Amygdala (tissue), 56 donors: ENCODE results near the gene MICALL2.
A peak's percentile ranks its signal among the peaks of the same experiment; 100 is the strongest.

Experiments used
- DNase-seq, 56 donors: peaks; one replicate each; lab custom pipeline; 2025; lab: John Stamatoyannopoulos, UW

Gene MICALL2

DNA sequence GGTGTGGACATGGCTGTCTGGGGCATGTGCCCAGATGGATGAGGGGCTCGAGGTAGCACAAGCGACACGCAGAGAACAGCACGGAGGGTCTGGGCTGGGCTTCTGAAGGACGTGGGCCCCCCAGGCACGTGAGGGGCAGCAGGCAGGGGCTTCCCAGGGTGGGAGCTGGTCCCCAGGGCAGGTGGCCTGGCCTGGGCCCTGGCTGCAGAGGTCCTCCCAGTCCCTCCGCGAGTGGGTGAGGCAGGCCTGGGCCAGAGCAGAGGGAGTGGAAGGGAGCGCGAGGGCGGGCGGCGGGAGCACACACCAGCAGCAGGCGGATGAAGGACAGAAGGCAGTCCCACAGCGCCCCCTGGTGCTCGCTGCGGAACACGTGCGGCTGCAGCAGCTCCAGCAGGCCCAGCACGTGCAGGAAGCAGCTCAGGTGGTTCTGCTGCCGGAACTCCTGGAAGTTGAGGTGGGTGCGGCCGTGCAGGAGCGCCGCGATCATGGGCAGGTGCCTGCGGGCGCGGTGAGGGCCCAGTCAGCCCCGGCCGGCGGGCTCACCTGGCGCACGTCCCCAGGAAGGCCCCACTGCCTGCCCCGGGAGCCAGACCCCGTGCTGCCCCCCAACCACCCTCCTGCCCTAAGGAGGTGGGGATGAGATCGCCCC is 14.7 kb upstream of the MICALL2 start:
- DNase-seq: peak in 52 of 56 donors; percentile 13 to 92 (median 66)

DNA sequence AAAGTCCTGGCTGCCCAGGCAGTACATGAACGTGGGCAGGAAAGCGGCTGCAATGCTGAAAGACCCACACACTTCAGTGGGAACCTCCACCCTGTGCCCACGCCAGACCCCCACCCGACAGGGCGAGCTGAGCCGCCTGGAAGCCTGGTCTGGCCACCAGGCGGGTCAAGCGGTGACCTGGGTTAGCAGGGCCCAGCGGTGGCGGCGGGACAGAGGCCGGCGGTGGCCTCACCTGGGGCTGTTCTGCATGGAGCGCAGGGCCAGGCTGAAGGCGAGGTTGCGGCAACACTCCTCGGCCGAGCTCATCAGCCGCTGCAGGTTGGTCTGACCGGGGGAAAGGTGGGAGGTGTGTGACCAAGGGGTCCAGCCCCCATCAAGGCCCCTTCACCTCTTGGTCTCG is 11.6 kb upstream of the MICALL2 start:
- DNase-seq: no peak

DNA sequence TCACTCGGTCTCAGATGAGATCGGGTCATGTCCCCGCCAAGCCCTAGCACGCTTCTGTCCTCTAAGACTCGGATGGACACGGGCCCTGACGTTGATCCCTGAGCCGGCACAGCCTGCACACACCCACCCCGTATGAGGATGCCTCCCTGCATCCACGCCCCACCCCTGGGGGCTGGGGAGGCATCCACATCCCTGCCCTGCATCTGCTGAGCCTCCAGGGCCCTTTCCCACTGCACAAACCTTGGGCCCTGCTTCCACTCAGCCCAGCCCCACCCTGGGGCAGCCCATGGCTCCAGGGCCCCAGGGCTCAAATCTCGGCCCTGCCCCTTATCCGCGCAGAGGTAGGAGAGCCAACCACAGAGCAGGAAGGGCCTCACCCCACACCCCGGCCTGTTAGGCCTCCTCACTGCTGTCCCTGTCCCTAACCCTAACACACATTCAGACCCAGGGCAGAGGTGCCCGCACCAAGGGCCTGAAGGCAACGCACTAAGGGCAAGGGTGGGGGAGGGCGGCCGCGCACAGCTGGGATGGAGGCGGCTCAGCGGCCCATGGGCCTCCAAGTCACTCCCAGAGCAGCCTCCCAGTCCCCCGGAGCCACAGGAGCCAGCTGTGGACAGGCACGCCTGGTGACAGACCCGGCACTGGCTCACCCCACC is 9.5 kb upstream of the MICALL2 start:
- DNase-seq: no peak

DNA sequence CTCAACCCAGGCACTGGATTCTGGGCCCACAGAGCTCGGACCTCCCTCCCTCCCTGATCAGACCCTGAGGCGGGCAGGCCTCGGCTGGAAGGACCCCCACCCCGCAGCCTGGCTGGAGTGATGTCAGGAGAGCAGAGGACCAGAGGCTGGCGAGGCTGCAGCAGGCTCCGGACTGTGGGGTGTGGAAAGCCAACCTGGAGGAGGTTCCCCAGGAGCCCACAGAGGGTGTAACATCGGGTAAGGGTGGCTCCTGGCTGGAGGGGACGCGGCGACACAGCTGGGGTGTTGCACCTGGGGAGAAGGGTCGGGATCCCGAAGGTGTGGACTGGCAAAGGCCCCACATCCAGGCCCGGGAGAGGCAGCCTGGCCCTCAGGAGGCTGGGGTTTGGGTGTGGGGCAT is 8.9 kb upstream of the MICALL2 start:
- no peak for DNase-seq

DNA sequence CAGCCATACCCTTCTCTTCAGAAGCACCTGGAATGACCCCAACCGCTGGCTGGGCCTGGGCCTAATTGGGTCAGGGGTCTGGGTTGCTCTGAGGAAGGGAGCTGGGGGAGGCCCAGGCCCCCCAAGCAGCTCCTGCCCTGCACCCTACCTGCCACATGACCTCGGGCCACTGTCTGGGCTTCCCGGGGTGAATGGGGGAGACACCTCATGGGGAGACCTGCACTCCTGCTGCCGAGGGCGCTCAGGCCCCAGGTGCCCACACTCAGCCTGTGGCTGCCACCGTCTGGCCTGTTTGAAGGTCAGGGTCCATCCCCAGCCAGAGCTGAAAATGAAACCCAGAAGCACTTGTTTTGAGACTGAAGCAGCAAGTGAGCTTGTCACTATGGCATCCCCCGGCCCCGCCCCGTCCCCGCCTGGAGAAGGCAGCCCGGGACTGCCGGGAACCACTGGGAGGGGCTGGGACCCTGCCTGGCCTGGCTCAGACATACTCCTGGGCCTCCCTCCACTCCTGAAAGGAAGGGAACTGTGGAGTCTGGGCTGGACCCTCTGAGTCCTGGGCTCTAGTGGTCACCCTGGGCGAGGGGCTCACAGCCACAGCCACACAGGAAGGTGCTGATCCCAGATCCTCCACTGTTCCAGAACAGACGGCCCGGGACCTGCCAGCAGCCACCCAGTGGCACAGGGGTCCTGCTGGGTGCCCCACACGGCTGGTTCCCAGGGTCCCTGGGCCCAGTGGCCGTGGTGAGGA is 7.4 kb upstream of the MICALL2 start:
- peak in 18 of 56 donors; percentile 10 to 56 (median 28) for DNase-seq

DNA sequence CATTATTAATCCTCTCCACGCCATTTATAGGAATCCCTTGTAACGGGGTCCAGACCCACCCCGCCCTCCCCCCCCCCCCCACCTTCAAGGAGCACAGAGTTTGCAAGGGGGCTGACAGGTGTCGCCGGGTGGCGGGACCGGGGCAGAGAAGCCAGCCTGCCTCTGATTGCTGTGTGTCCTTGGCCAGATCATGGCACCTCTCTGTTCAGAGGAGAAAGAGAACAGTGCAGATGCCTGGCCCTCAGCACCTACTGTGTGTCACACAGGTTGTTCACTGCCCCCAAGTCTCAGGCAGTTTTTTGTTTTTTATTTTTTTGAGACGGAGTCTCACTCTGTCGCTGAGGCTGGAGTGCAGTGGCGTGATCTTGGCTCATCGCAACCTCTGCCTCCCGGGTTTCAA is 5.4 kb upstream of the MICALL2 start:
- DNase-seq: no peak

DNA sequence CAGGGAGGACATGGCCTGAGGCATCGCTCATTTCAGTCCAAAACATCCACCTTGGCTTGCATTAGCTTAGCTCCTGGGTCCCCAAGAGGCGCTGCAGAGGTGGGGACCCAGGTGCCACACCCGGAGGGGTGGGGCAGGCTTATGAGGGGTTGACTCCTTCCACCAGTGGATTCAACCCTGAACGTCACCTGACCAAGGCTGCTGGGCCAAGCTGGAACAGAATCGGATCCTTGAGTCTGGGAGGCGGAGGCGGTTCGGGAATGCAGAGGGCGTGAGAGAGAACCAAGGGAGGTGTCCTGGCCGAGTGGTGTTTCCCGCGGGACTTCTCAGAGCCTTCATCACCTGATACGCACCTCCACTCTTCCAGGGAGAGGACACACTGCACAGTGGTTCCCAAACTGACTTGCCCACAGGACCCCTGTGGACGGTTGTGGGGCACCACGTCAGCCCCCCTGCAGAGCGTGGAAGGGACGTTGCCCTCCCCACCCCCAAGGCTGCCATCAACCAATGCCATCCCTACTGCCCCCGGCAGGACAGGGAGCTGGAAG is 4.5 kb upstream of the MICALL2 start:
- no peak for DNase-seq

DNA sequence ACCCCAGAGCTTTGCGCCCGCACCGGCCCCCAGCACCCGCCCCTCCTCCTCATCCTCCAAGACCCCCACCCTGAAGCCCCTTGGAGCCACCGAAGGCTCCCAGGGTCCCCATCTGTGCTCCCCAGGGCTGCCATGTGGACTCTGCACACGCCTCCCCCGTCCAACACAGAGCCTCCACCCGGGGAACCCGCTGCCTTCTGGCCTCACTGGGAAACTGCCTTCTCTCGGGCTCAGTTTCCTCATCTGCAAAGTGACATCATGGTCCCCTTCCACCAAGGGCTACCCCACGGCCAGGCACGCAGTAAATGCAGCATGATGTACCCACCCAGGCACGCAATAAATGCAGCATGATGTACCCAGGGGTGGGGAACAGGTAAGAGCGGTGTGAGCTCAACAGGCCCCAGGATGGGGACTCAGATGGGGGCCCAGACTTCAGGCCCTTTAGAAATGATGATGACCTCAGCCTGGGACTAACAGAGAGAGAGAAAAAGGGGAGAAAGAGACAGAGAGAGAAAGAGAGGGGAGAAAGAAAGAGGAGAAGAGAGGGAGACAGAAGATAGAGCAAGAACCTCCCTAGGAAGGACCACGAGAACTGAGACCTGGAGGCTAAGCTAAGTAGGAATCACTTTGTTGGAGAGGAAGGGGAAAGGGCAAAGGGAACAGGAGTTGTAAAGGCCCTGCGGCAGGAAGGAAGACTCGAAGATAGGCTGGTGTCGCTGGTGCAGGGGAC is 2.5 kb upstream of the MICALL2 start:
- no peak for DNase-seq

DNA sequence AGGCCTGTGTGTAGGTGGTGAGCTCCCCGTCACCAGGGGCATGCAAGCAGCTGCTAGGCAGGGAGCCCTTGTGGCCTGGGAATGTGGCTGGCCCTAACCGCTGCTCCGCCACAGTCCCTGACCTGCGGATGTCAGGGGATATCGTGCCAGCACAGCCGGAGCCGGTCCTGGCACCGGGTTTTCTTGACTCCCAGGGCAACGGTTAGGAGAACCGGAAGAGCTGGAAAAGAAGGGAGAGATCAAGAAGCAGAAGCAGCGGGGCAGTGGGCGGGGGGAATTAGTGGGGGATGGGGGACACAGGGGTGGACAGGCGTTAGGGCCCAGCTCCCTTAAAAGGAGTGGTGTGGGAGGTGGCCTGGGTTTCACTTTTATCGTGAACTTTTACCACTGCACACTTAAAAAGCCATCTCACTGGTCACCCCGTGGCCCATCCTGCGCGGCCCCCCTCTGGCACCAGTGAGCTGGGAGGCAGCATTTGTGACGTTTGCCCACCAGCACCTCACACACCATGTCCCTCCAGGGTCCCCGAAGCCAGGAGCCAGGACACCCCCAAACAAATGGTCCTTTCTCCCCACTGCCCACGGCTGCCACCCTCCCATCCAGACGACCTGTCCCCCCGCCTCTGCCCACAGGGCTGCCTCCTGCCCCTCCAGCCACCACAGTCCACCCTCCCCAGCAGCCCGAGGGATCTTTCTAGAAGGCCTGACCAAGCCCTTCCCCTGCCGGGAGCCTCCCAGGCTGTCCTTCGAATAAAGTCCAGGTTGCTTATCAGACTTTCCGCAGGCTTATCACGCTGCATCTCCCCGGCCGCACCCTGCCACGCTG is 1.8 kb upstream of the MICALL2 start:
- peak in 10 of 56 donors; percentile 6 to 29 (median 16) for DNase-seq

DNA sequence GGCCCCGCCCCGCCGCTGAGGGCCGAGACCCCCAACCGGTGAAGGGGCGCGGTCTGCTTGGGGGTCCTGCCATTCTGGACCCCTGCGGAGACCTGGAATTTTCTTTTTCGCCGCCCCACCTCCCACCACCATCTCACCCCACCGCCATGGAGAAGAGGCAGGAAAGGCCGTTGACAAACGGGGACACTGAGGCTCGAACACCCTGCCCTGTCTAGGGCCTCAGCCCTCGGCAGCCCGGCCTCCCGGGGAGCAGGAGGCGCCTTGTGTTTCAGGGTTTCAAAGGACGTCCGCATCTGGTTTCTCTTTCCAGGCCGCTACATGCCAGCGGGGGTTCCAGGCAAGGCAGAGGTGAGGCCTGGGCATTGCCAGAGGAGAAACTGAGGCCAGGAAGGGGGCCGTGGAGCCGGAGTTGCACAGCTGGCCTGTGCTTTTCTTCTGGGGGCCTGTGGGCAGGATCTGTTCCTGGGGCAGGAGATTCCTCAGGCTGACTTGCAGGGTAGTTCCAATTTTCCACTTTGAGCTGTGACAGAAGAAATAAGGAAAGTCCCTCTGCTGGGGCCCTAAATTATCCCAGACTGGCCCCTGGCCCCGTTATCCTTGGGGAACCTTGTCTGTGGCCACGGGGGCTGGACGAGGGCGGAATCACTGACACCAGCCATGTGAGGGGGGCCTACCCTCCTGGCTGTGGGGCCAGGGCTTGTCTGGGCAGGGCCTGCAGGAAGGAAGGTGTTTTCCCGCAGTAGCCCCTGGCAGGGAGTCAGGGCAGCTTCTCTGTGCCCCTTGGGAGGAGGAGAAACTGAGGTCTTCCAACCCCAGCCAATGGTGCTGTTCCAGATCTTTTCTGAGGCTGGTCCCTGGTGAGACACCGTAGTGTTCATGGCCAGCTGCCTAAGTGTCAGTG is 900 bp upstream of the MICALL2 start:
- peak in 7 of 56 donors; percentile 18 to 56 (median 46) for DNase-seq

DNA sequence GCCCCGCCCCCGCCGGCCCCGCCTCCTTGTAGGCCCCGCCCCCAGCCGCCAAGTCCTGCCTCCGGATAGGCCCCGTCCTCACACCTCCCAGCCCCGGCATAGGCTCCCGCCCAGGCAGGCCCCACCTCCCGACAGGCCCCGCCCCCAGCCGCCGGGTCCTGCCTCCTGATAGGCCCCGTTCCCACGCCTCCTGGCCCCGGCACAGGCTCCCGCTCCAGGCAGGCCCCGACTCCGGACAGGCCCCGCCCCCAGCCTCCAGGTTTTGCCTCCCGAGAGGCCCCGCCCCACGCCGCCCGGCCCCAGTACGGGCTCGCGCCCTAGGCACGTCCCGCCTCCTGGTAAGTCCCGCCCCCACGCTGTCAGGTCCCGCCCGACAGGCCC is 232 bp upstream of the MICALL2 start:
- peak; percentile 76 to 100 (median 99) for DNase-seq

DNA sequence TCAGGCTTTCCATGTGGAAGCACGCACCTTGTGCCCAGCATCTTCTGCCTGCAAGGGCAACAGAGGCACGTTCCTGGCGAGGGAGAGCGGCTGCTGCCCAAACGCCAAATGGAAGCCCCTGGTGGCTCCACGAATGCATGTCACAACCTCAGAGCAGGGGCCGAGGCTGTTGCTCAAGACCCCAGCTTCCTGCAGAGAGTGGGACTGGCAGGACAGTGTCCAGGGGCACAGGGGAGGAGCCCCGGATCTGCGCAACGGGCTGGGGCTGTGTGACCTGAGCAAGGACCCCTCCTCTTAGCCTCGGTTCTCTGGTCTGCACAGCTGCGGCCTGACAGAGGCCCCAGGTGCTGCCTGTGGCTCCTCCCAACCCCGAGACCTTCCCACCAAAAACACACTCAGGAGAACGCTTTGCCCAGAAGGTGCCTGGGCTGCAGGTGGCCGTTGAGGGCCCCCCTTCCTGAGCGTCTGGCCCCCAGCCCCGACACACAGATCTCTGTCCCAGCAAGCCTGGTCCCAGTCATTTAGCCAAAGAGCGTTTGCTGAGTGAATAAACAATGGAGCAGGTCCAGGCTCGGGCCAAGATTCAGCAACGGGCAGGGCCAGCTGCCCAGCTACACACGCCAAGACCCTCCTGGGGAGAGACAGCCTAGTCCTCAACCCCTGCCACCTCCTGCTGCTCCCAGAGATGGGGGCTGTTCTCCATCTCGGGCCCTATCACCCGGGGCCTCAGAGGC is 1.2 kb downstream of the MICALL2 start:
- peak in 11 of 56 donors; percentile 10 to 48 (median 26) for DNase-seq

DNA sequence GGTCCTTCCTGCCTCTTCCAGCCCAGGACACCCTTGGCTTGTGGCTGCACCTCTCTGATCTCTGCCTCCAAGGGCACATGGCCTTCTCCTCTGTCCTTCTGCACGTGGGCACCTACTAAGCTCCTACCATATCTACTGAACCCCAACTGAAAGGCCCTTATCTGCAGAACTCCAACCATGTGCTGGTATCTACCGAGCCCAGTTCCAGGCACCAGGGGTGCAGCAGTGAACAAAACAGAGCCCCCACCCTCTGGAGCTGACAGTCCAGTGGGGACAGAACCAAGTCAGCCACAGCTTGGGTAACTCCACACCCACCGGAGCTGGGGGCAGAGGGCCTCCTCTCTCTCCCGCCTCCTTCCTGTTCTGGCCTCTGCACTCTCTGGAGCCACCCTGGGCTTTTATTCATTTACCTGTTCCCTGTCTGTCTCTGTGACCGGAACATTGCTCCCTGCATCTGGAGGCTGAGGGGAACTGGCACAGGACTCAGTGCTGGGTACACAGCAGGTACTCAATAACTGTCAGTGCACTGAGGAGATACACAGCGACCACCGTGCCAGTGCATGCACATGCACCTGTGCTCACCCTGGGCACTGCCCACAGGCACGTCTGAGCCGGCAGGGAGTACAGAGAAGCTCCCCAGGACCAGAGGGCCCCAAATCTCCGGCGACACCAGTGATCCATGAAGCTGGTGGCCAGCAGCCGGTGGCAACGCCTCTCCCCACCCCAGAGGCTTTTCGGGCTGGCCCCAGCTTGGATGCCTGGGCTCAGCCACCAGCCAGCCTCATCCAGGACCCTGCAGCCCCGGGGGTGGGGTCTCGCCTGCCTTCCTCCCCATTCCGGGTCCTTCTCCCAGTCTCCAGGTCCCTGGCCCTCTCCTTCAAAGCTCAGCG is 2.0 kb downstream of the MICALL2 start:
- DNase-seq: no peak

DNA sequence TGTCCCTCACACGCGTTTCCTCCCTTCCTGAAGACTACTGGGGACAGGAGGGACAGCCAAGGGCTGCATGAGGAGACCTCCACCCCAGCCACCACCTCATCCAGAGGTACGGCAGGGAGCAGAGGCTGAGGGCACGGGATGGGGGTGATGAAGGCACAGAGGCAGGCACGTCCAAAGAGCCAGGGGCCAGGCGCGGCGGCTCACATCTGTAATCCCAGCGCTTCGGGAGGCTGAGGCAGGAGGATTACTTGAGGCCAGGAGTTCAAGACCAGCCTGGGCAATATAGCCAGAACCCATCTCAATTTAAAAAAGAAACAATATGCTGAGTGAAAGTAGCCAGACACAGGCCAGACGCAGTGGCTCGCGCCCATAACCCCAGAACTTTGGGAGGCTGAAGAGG is 3.3 kb downstream of the MICALL2 start:
- DNase-seq: no peak

DNA sequence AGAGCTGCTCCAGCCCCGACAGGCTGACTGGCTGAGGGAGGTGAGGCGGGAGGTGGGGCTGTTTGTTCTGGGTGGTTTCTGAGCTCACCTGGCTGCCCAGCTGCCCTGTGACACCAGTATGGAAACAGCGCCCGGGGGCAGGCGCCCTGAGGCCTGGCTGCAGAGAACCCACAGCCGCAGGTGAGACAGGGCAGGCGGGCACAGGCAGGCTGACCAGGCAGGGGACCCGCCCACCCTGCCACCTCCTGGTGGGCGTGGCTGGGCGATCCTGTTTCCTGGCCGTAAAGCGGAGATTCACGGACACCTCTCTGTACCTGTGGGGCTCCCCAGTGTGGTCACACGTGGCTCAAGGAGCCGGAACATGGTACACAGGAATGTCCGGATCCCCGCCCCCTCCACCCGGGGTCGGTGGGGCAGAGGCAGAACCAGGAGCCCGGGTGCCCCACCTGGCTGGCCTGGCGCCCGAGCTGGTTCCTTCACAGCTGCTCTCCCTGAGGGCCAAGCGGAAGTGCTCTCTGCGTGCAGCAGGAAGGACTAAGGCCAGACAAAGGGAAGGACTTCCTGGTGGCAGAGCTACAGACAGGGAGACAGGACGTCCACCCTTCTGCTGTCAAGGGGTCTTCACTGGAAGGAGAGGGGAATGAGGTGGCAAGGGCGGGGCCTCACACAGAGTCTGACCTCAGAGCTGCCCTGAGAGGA is 3.9 kb downstream of the MICALL2 start:
- DNase-seq: no peak

DNA sequence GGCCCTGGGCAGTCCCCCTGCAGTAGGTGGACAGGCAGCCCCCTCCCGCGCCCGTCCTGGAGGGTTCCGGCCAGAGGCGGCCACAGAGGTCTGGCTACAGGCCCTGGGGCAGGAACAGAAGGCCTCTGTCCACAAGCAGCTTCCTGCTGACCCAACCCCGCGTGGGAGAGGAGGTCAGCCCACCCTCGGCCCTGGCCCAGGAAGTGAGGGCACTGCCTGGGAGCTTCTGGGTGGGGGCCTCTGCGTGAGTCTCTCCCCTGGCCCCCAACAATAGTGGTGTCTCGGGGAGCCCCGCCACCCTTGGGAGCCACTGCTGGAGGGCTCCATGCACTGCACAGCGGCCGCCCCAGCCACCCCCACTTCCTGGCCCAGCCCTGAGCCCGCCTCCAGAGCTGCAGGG is 4.7 kb downstream of the MICALL2 start:
- peak in 43 of 56 donors; percentile 12 to 79 (median 51) for DNase-seq
